ENCODE results near the gene GCA. TPM values are rescaled to one million over a fixed set of nuclear protein-coding genes. Genes with fewer than 3 reads are reported as not detected.

The GCA gene
- total RNA-seq, 3 donors from 2014 or later (not counting 1 experiment from before 2014, with no cell fraction given) = 5.5 to 9.7 (median 6.6) TPM

DNA sequence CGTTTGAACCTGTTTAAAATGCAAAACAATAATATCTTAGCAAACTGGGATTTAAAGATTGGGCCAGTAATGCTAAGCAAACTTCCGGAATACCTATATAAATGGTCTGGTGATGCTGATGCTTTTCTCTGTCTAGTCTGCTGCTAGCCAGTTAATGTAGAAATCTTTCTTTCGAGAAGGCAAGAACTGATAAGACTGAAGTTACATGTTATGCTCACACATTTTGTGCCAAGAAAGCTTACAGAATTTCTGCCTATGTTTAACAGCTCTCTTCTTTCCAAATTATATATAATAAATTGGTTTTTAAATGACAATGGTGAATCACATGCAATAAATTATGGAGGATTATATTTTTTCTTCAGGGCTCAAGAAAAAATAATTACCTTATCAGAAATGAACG is 37.9 kb downstream of the GCA start:
- Histone ChIP-seq H3K9me3 (ENCODE audit: control insufficient read depth, insufficient read depth, low read length) (no peaks in the 10 kb centered on the region), H3K4me3 (ENCODE audit: low read length) (no peak overlapping the region), H3K27me3 (ENCODE audit: control insufficient read depth, insufficient read depth, low read length) (no peaks in the 10 kb centered on the region), H3K27ac (ENCODE audit: low read length) (no peak overlapping the region), H3K36me3 (ENCODE audit: control insufficient read depth, insufficient read depth, low read length) (no peaks in the 10 kb centered on the region), H3K4me1 (ENCODE audit: control insufficient read depth, insufficient read depth, low read length) (no peaks in the 10 kb centered on the region)
- Mint-ChIP-seq H3K4me3 (no peak overlapping the region), H3K27ac (no peak overlapping the region), H3K27me3 (ENCODE audit: low read depth in 2 of 2) (peaks cover 2 to 22% of the 10 kb centered on the region in 2 donors), H3K4me1 (no peaks in the 10 kb centered on the region), H3K9me3 (no peaks in the 10 kb centered on the region), H3K36me3 (no peaks in the 10 kb centered on the region)
- WGBS (ENCODE audit: insufficient coverage) = 90% methylated on average over 2 of the region's 4 CpGs
- TF ChIP-seq, protein P1, sequence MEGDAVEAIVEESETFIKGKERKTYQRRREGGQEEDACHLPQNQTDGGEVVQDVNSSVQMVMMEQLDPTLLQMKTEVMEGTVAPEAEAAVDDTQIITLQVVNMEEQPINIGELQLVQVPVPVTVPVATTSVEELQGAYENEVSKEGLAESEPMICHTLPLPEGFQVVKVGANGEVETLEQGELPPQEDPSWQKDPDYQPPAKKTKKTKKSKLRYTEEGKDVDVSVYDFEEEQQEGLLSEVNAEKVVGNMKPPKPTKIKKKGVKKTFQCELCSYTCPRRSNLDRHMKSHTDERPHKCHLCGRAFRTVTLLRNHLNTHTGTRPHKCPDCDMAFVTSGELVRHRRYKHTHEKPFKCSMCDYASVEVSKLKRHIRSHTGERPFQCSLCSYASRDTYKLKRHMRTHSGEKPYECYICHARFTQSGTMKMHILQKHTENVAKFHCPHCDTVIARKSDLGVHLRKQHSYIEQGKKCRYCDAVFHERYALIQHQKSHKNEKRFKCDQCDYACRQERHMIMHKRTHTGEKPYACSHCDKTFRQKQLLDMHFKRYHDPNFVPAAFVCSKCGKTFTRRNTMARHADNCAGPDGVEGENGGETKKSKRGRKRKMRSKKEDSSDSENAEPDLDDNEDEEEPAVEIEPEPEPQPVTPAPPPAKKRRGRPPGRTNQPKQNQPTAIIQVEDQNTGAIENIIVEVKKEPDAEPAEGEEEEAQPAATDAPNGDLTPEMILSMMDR (IDR thresholded peaks at IDR 0.05) = no peak
- ATAC-seq (no peak), DNase-seq (no peak)
- intact Hi-C loops (cut with micrococcal nuclease) = no loop called here

DNA sequence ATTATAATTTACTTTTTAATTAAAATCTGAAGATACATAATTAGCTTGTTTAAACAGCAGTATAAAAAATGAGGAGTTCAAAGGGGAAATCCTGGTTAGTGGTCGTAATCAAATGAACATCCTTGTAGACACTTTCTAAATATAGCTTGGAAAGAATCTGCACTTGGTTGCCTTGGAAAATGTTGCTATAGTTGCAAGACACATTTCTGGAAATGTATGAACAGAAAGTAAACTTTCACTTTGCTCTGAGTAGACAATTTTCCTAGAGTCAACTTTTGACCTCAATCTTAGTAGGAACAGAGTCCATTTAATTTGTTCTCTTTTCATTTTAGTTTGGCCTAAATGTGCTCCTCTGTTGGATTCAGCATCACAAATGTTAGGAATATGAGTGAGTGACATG is 38.3 kb downstream of the GCA start:
- no peaks in the 10 kb centered on the region for H3K27me3 ChIP-seq (ENCODE audit: control insufficient read depth, insufficient read depth, low read length)
- DNase-seq (no peak), ATAC-seq (no peak)
- H3K27ac ChIP-seq (ENCODE audit: low read length) = no peak overlapping the region
- no peaks in the 10 kb centered on the region for H3K4me1 ChIP-seq (ENCODE audit: control insufficient read depth, insufficient read depth, low read length)
- intact Hi-C loops (cut with micrococcal nuclease) = no loop called here
- H3K4me3 ChIP-seq (ENCODE audit: low read length) = no peak overlapping the region
- no peak overlapping the region for H3K27ac Mint-ChIP-seq
- H3K4me3 Mint-ChIP-seq = no peak overlapping the region
- peaks cover 2 to 22% of the 10 kb centered on the region in 2 donors for H3K27me3 Mint-ChIP-seq (ENCODE audit: low read depth in 2 of 2)
- no peaks in the 10 kb centered on the region for H3K4me1 Mint-ChIP-seq
- no peaks in the 10 kb centered on the region for H3K36me3 Mint-ChIP-seq
- WGBS (ENCODE audit: insufficient coverage) = no CpG with 5 or more reads among the region's 1 CpG
- TF ChIP-seq, protein P1 (IDR thresholded peaks at IDR 0.05) = no peak
- H3K9me3 Mint-ChIP-seq = no peaks in the 10 kb centered on the region
- H3K36me3 ChIP-seq (ENCODE audit: control insufficient read depth, insufficient read depth, low read length) = no peaks in the 10 kb centered on the region
- no peaks in the 10 kb centered on the region for H3K9me3 ChIP-seq (ENCODE audit: control insufficient read depth, insufficient read depth, low read length)

DNA sequence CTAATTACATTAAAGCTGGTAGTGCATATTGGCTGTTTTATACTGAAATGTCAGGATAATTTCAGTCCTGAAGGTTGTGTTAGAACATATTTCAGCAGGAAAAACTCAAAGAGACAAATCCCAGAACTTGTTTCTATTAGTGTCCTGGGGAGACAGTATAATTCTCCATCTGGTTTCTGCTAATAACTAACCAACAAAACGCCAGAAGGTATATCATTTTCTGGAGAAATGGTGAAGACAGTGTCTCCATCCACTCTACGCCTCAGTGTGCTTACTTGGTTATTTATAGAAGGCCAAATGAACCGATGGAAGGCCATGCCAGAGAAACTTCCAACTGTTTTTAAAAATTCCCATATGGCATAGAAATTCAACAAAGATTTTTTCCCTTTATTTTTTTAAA is 41.6 kb downstream of the GCA start:
- ATAC-seq = no peak
- no peaks in the 10 kb centered on the region for H3K9me3 ChIP-seq (ENCODE audit: control insufficient read depth, insufficient read depth, low read length)
- H3K4me3 ChIP-seq (ENCODE audit: low read length) = no peak overlapping the region
- TF ChIP-seq, protein P1 (IDR thresholded peaks at IDR 0.05) = no peak
- no peak overlapping the region for H3K27ac ChIP-seq (ENCODE audit: low read length)
- H3K27ac Mint-ChIP-seq = no peak overlapping the region
- no peak overlapping the region for H3K4me3 Mint-ChIP-seq
- intact Hi-C loops (cut with micrococcal nuclease) = no loop called here
- DNase-seq = no peak
- no peaks in the 10 kb centered on the region for H3K27me3 ChIP-seq (ENCODE audit: control insufficient read depth, insufficient read depth, low read length)
- no peaks in the 10 kb centered on the region for H3K36me3 Mint-ChIP-seq
- no peaks in the 10 kb centered on the region for H3K4me1 ChIP-seq (ENCODE audit: control insufficient read depth, insufficient read depth, low read length)
- no peaks in the 10 kb centered on the region for H3K36me3 ChIP-seq (ENCODE audit: control insufficient read depth, insufficient read depth, low read length)
- WGBS (ENCODE audit: insufficient coverage) = 90% methylated on average over 3 of the region's 3 CpGs
- H3K4me1 Mint-ChIP-seq = no peaks in the 10 kb centered on the region
- H3K27me3 Mint-ChIP-seq (ENCODE audit: low read depth in 2 of 2) = peaks cover 0 to 7% of the 10 kb centered on the region in 2 donors
- no peaks in the 10 kb centered on the region for H3K9me3 Mint-ChIP-seq

DNA sequence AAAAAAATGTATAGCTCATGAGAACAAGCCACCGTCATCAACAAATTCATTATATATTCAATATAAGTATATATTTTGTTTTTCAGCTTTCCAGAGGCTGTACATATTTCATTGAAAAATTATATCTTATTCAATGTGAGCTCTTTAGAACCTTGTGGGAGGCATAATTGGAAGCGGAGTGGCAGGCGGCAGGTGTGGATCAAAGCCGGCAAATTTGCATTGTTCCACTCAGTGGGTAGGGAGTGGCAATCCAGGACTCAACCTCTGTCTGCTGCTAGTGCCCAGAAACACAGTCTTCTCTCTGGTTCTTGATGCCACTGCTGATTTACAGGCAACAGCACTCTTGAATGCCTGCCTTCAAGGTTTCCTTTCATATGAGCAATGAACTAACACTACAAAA is 46.9 kb downstream of the GCA start:
- DNase-seq (no peak), ATAC-seq (no peak)
- Mint-ChIP-seq H3K9me3 (peaks cover 0 to 3% of the 10 kb centered on the region in 2 donors), H3K4me1 (no peaks in the 10 kb centered on the region), H3K27me3 (ENCODE audit: low read depth in 2 of 2) (no peaks in the 10 kb centered on the region), H3K4me3 (no peak overlapping the region), H3K36me3 (no peaks in the 10 kb centered on the region), H3K27ac (no peak overlapping the region)
- Histone ChIP-seq H3K4me3 (ENCODE audit: low read length) (no peak overlapping the region), H3K9me3 (ENCODE audit: control insufficient read depth, insufficient read depth, low read length) (no peaks in the 10 kb centered on the region), H3K36me3 (ENCODE audit: control insufficient read depth, insufficient read depth, low read length) (no peaks in the 10 kb centered on the region), H3K4me1 (ENCODE audit: control insufficient read depth, insufficient read depth, low read length) (no peaks in the 10 kb centered on the region), H3K27me3 (ENCODE audit: control insufficient read depth, insufficient read depth, low read length) (no peaks in the 10 kb centered on the region), H3K27ac (ENCODE audit: low read length) (no peak overlapping the region)
- intact Hi-C loops (cut with micrococcal nuclease) = no loop called here
- TF ChIP-seq, protein P1 (IDR thresholded peaks at IDR 0.05) = no peak
- 97% methylated on average over 3 of the region's 4 CpGs for WGBS (ENCODE audit: insufficient coverage)

Data from natural killer cell (primary cell).